ENCODE data around the gene GASK1A.
"Not testable (repeated sequence)": the region's sequence is repeated elsewhere in the genome, so short reads cannot be mapped to it uniquely, and the experiment has no call there.

Gene GASK1A

DNA sequence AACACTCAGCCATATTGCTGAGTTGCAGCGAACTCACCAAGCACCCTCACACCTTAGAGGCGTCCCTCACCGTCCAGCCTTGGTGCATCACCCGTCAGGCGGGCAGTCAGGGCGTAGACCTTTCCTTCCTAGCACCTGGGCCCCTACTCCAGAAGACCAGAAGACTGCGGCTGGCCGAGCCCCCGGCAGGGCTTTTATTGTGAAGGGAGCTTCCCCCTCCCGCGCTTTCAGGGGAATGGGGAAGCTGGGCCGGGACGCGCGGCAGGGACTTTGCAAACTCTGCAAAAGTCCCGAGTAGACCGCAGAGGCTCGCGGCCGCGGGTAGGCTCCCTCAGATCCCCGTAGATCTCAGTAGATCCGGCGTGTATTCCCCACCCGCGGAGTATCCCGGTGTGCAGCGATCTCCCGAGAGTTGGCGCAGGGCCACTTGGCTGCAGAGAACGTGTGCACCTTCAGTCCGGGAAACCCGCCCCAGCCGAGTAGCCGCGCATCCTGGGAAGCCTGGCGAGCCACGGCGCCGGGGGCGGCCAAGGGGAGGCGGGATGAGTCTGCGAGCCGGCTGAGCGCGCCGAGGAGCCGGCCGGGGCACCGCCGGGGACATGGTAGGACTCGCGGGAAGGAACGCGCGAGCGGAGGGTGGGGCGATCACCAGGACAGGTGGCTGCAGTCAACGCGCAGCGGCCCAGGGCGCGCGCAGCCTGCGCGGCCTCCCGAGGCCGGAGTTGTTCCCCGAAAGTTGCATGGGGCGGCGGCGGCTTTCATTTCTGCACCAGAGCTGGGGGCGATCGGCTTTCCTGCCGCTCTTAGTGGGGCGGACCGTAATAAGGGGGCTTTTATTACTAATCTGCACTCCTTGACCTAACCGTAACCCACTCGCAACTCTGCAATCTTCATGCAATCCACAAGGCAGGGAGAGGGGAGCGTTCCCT, at the start of gene GASK1A:
GASK1A (plus strand) TSS at position 268 of the 929 bp plus-strand sequence; CDS start at position 600, 332 bp downstream.
- peak in 1 of 2 donors; percentile 23 for DNase-seq (ENCODE audit: low read depth in 2 of 2)

DNA sequence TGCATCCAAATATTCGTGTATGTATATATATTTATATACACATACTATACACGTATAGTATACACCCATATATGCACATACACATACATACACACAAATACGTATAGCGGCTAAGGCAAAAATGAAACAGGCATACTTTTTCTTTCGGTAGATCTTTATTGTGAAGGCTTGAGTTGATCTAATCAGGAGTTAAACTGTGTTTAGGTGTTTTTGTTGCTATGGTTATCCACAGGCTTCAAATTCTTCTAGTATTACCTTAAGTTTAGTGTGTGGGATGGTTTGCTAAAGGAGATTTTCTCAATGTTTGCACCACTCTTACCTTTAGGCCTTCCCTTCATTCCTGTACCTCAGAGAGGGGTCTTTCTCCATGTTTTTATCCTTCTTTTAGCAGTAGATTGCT, 45.0 kb upstream of the GASK1A start:
- no peak for DNase-seq (ENCODE audit: low read depth in 2 of 2)

- DNase-seq (ENCODE audit: low read depth in 2 of 2): no peak
Measured at GRCh38 chr3:42934910-42935309, 44.2 kb upstream of the GASK1A start.

GRCh38 chr3:42935472-42935871, 43.6 kb upstream of the GASK1A start:
- DNase-seq (ENCODE audit: low read depth in 2 of 2): no peak

DNA sequence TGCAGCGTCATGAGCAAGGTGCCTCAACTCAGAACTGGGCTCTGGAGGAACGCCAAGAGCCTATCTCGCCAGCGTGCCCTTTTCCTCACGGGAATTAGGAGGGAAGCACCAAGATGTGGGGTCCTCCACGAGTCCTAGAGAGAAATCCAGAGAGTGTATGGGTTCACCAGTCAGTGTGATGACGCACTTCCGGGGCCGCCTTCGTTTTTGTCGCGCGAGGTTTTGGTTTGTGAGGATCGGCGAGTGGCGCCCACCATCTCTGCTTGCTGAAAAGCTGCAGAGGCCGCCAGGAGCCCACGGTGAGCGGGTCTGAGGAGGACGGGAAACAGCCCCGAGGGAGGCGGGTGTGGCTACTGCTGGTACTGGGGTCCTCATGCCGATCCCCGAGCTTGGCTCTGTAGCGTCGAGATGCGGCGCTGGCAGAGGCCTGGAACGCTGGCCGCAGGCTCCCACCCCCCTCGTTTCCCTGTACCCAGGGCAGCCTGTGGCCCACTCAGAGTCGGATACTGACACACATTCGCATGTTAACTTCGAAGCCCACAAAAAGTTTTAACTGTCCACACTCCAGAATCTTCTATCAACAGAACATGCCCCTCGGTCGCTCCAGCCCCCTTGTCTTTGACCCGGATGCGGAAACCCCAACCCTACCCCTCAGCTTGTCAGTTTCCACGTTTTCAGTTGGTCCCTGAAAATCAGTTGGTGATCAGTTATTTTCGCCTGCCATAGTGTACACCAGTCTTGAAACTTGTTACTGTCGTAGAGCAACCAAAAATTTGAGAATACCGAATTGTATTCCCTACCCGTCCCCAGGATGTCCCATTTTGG, 42.7 kb upstream of the GASK1A start:
- no peak for DNase-seq (ENCODE audit: low read depth in 2 of 2)

DNA sequence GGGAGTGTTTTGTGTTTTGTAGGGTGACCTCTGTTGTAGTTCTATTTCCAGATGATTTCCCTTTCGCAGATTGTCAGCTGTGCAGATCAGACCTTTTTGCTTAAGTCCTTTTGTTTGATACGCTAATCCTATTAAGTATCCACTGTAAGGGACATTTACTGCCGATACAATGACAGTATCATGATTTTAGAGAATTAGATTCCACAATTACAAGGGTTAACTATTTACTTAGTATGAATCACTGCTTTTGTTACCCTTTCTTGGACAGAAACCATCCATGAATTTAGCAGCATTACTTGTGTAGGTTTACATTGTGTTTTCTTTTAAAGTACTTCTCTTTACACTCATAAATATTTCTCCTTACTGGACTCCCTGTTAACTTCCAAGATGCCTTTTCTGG, 41.8 kb upstream of the GASK1A start:
- DNase-seq (ENCODE audit: low read depth in 2 of 2): no peak

DNA sequence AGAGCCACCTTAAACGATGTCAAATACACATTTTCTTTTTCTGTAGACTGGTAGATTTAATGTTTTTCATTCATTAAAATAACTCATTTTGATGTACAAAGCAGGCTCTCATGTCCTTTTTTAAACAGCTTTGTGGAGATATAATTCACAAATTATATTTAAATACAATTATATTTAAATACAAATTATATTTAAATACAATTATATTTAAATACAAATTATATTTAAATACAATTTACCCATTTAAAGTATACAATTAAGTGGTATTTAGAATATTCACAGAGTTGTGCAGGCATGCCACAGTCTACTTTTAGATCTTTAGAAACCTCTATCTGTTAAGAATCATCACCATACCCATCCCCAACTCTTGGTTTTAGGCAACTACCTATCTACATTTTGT, 36.4 kb upstream of the GASK1A start:
- no peak for DNase-seq (ENCODE audit: low read depth in 2 of 2)

DNA sequence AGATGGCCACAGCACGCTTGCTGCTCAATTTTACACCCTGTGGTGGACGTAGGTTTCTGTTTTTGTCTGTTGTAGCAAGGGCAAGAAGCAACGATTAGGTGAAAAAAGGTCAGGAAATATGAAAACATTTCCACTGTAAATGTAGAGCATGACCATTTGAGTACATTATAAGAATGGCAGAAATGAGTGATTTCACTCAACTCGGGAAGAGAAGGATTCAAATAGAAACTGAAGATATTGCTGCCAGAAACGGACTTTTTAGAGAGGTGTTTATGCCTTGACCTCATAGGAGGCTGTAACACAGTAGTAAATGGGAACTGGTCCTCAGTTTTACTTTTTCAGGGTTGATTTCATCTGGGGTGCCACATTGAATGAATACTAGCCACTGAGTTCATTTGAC, 33.1 kb upstream of the GASK1A start:
- no peak for DNase-seq (ENCODE audit: low read depth in 2 of 2)

- DNase-seq (ENCODE audit: low read depth in 2 of 2): no peak
Measured at GRCh38 chr3:42957573-42957972, 21.5 kb upstream of the GASK1A start.

DNA sequence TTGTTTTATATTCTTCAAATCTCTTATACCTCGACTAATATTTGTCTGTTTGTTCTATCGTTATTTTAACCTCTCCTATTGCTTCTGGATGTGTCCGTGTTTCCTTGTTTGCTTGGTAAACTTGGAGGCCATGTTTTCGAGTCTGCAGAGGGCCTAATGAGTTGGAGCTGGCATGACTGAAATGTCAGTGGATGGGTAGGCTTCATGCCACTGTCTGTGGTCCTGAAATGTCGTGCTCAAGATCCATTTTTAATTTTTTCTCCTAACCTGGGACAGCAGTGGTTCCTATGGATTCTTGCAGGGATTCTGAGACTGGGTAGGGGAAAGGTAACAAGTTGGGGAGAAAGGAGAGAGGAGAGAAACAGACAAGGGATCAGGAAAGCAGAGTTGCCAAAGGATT, 18.8 kb upstream of the GASK1A start:
- DNase-seq (ENCODE audit: low read depth in 2 of 2): no peak

DNA sequence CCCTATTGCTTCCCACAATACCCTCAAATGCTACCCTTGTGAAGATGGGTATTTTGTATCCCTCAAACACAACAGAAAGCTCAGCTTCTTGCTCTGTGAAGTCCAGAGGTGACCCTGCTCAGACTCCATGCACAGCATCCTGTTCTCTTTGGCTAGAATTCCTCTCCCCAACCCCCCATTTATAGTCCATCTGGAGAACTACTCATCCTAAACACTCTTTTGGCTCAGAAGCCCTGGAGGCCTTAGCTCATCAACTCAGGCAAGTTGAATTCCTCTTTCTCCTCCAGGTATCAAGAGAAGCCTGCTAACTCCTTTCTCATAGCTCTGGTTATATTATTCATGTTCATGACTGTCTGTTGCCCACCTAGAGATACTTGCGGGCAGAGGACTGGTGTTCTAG, 18.3 kb upstream of the GASK1A start:
- DNase-seq (ENCODE audit: low read depth in 2 of 2): no peak

DNA sequence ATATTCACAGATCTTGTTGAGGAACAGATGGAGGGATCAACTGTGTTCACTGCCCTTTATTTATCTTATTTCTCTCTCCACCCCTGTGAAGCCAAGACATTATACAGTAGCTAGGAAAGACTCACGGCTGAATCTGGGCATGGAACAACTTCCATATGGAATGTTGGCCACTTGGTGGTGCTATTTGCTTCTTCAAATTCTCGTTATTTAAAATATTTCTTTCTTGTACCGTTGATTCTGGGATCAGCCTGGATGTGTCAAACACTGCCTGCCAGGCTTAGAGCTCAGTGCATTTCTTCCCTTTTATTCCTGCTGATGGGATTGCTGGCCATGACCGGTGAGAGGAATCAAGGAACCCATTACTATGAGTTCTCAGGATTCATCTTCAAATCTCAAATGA, 17.5 kb upstream of the GASK1A start:
- no peak for DNase-seq (ENCODE audit: low read depth in 2 of 2)

GRCh38 chr3:42963269-42963668, 15.8 kb upstream of the GASK1A start:
- DNase-seq (ENCODE audit: low read depth in 2 of 2): no peak

DNA sequence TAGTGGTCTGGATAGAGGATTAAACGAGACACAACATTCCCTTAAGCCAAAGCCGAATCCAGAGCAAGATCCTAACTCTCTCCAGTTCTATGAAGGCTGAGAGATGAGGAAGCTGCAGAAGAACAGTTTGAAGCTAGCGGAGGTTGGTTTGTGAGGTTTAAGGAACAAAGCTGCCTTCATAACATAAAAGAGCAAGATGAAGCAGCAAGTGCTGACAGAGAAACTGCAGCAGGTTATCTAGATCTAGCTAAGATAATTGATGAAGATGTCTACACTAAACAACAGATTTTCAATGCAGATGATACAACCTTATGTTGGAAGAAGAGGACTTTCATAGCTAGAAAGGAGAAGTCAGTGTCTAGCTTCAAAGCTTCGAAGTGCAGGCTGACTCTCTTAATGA, 14.8 kb upstream of the GASK1A start:
- no peak for DNase-seq (ENCODE audit: low read depth in 2 of 2)

DNA sequence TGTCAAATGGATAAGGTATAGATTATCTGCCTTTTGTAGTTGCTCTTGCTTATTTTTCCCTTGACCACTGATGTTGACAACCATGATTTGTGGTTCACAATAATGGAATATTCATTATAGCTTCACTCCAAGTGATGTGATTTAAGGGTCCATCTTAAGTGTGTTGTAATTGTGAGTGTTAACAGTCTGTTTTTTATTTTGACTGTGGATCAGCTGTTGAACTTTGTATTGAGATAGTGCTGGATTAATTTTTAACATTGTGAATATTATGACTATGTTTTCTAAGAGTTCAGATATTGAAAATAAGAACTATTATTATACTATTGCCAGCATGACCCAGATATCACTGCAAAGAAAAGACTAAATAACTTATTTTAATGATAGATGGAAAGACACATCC, 8.6 kb upstream of the GASK1A start:
- DNase-seq (ENCODE audit: low read depth in 2 of 2): no peak

- no peak for DNase-seq (ENCODE audit: low read depth in 2 of 2)
Measured at GRCh38 chr3:42970976-42971772, 7.9 kb upstream of the GASK1A start.

DNA sequence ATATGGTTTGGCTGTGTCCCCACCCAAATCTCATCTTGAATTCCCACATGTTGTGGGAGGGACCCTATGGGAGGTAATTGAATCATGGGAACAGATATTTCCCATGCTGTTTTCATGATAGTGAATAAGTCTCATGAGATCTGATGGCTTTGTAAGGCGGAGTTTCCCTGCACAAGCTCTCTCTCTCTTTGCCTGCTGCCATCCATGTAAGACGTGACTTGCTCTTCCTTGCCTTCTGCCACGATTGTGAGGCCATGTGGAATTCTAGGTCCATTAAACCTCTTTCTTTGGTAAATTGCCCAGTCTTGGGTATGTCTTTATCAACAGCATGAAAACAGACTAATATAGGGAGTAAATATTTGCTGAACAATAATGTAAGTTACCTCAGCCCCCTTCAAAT, 4.2 kb upstream of the GASK1A start:
- not testable (repeated sequence) for DNase-seq (ENCODE audit: low read depth in 2 of 2)

GRCh38 chr3:42975456-42975855, 3.7 kb upstream of the GASK1A start:
- no peak for DNase-seq (ENCODE audit: low read depth in 2 of 2)

DNA sequence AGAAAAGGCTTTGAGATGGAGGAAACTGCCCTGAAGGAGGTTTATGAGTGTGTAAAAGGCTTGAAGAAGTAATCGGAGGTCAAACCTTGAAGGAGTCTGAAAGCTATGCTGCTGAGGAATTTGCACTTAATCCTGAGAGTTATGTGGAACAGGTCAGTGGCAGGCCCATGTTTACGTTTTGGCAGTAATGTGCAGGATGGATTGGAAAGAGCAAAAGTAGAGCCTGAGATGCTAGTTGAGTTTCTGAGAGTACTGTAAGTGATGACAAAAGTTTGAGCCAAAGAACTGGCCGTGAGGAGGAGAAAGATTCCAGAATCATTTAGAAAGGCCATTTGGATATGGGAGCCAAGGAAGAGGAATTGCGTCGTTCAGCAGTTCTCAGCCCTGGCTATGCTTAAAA, 3.2 kb upstream of the GASK1A start:
- DNase-seq (ENCODE audit: low read depth in 2 of 2): no peak

- no peak for DNase-seq (ENCODE audit: low read depth in 2 of 2)
Measured at GRCh38 chr3:42980209-42980608, 1.1 kb downstream of the GASK1A start.

DNA sequence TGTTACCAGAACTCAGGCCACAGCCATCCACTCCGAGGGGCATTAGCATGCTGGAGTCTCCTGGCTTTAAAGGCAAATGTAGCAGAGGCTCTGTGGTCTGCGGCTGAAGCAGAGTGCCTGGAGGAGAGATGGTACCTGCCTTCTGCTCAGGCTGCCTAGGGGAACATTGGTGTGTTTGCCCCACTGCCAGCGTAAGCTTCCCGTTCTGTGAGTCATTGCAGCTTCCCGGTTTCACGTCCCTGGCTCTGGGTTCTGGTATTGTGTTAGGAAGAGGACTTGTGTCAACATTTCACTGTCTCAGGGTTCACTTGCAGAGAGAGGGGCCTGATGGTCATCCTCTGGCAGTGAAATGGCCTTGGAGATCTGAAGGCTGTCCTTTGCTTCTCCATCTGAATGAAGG, 1.8 kb downstream of the GASK1A start:
- no peak for DNase-seq (ENCODE audit: low read depth in 2 of 2)
